Measurements from ENCODE around the gene ZNF354B.
"Not testable (repeated sequence)": the region's sequence is repeated elsewhere in the genome, so short reads cannot be mapped to it uniquely, and the experiment has no call there.

The ZNF354B gene

DNA sequence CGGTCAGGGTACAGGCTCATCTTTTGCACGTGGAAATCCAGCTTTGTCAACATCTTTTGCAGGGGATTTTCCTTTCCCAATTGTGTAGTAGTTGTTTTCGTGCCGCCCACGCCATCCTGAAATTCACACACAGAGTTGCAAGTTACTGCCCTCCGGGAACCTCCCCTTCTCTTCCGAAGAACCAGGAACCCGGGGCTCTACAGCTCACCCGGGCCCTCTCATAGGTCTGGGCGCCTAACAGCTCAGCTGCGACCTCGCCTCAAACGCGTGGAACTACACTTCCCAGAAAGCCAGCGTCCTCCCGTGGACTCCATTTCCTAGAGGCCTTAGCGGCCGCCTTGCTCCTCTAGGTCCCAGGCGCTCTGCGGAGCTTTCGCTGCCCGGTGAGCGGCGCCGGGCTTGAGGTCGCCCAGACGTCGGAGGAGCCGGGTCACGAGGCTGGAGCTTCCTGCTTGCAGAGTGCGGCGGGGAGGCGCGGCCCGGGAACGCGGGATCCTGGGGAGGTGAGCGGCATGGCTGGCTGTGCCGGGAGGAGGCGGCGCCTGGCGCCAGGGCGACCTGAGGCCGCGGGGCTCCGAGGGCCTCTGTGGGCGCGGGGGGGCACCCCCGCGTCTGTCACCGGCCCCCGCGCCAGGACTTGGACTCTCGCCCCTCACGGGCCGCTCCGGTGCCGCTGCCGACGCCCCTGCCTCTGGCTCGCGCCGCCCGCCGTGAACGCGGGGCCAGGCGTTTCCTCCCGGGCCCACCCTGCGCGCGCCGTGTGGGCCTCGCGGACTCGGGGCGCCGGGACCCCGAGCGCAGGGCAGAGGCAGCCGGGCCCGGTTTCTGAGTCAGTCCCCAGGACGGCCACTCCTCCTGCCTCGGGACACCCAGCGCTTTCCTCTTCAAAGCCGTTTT lies at the start of gene ZNF354B:
Gene ZNF354B, plus strand, starts transcription at position 329 of the 897 bp plus-strand sequence. CDS start 1,095 bp downstream, outside the sequence.
- in situ Hi-C loops (cut with MboI; ENCODE audit: low sequenced_read_pairs): no loop called here

DNA sequence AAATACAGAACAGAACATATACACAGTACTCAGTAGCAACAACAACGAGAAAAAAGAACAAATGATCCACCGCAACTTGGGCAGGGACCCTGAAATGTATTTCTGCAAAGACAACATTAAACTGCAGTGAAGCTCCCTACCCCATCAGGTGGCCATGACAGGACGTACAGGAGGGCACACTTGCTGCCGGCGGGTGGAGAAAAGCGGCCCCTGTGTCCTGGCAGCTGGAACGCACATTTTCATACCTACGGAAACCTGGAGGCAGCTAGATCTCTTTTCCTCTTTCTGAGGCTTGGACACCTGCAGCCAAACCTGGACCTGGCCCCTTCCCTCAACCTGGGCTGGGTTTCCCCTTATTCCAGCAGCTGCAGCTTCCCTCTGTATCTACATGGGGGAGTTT lies 42.2 kb upstream of the ZNF354B start:
- in situ Hi-C loops (cut with MboI; ENCODE audit: low sequenced_read_pairs): no loop called here

DNA sequence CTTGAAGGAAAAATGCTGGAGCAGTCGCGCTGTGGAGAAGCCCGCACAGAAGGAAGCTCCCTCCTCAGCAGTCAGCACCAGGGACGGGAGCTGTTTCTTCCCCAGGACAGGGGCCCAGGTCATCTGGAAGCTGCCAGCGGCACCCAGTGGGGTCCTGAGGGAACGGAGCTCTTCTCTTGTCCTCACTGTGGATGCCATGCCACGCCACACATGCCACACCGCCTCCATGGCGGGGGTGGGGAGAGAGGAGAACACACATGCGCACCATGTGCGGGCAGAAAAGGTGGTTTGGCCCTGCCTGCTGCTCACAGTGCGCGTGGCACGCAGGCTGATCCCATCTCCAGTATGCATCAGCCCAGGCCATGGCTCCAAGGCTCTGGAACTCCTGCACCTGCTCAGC lies 41.7 kb upstream of the ZNF354B start:
- in situ Hi-C loops (cut with MboI; ENCODE audit: low sequenced_read_pairs): no loop called here

DNA sequence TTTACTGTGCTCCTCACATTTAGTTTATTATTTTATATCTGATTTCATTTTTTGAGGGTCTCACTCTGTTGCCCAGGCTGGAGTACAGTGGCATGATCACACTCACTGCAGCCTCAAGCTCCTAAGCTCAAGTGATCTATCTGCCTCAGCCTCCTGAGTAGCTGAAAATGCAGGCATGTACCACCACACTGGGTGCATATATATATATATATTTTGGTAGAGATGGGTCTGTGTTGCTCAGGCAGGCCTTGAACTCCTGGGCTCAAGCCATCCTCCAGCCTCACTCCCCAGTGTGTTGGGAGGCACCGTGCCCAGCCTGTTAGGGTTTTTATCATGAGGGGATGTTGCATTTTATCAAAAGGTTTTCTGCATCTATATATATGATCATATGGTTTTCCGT lies 39.8 kb upstream of the ZNF354B start:
- in situ Hi-C loops (cut with MboI; ENCODE audit: low sequenced_read_pairs): no loop called here

DNA sequence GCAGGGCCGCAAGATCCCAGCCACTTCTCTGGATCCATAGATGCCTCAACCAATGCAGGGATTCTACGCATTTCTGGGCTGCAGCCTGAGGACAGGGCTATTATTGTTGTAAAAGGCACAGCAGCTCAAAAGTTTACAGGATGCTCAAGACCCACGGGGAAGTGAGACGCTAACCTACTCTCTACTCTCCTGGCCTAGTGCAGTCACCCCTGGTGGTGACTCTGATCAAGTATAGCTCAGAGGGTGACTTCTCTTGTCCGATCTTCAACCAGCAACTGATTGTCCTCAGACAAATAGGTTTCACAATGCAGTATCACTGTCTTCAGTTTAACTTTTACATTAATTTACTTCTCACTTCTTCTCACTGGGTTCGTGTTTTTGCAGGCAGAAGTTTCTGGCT lies 34.3 kb upstream of the ZNF354B start:
- in situ Hi-C loops (cut with MboI; ENCODE audit: low sequenced_read_pairs): no loop called here

DNA sequence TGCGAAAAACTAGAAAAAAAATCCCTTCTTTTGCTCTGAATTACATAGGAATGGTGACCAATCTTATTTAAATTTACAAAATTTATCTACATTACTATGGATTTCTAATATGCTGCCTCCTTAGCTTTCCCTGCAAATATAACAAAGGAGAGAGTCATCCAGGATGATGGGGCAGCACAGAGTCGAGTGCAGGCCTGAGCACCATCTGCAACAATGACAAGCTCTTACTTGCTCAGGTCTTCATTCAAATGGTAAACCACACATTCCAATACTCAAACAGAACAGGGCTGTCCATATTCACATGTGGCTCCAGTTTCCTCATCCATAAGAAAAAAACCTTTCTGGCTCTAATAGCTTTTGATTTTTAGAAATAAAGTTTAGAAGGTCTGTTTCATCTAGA lies 33.5 kb upstream of the ZNF354B start:
- in situ Hi-C loops (cut with MboI; ENCODE audit: low sequenced_read_pairs): no loop called here

DNA sequence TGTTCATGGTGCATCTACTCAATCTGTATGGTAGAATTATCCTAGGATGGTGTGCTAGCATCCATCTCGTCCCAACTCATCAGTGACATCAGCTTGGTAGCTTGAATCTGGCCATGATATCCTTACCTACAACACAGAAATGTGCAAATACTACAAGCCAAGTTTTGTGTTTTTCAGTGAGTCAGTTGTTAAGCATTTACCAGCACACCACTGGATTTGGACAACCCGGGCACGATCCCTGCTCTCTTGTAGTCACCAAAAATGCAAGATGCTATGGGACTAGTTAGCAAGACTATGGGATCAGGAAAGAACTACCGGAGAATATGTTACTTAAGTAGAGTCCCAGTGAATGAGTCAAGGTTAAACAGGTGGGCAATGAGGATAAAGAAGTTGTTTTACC lies 32.1 kb upstream of the ZNF354B start:
- in situ Hi-C loops (cut with MboI; ENCODE audit: low sequenced_read_pairs): no loop called here

DNA sequence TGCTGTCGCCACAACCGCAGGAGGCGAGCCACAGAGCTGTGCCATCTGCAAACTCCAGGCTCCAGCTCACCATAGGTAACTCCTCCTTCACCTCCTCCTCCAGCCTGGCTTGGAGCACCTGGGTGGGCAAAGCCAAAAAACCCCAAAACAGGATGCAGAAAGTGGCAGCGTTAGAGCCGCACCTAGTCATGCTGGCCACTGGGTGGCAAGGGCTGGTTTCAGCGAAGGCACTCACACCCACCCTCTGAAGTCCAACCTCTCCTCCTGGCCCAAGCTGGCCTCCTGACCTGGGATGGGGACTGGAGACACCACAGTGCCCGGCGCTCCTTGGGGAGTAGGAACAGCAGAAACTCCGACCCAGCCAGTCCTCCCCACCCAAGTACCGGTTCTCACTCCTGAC lies 28.7 kb upstream of the ZNF354B start:
- in situ Hi-C loops (cut with MboI; ENCODE audit: low sequenced_read_pairs): no loop called here

DNA sequence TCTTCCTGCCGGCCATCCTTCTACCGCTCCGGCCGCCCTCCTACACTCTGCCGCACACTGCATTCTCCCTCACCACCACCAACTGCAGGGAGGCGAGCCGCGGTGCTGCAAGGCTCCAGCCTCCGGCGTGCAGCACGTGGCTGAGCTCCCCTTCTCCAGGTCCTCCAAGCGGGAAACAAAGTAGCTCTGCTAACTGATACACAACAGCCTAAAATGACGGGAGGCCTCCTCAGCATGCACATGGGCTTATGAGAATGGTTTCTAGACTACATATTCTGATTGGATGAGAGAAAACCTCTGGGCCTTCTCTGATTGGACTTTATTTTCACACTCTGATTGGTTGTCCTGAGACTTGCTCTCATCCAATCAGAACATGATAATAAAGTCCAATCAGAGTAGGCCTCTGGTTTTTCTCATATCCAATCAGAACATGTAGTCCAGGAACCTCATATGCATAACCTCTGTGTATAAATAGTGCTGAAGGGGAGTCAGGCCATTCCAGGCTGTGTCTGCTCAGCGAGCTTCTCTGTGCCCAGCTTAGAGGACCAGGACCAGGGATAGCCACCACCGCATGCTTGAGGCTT lies 27.0 kb upstream of the ZNF354B start:
- in situ Hi-C loops (cut with MboI; ENCODE audit: low sequenced_read_pairs): no loop called here

DNA sequence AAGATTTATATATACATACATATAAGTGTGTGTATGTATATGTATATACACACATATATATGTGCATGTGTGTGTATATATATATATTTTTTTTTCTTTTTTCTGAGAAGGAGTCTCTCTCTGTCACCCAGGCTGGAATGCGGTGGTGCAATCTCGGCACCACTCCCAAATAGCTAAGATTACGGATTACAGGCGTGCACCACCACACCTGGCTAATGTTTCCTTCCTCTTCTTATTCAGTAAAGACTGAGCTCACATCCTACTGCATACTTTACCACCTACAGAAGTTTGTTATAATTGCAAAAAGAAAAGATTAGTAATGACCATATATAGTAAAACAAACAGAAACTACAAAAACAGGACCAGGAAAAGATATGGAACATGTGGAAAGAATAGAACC lies 23.1 kb upstream of the ZNF354B start:
- in situ Hi-C loops (cut with MboI; ENCODE audit: low sequenced_read_pairs): no loop called here

DNA sequence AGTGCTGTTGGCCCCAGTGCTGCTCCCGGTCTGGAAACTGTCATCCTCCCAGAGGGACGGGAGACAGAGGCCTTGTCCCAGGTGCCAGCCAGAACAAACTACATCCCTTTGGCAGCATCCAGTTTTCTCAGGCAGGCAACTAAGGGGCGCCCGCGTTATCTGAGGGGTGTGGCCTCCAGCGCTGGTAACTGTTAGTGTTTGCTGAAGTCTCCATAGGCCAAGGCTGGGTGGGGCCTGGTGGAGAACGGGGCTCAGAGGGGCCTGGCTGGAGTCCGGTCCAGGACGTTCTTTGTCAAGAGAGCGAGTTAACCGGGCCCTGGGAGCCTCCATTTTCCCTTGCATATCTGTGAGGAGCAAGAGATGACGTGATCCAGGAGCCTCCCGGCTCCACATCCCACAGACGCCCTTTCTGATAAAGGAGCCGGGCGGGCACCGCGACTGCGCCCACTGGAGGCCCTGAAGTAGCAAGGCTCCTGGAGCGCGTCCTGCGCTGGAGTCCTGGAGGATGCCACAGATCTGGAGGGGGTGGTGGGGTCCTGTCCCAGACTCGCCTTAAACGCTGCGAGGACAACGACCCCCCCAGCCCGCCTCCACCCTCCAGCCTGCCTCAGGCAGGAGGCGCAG lies 20.9 kb upstream of the ZNF354B start:
- in situ Hi-C loops (cut with MboI; ENCODE audit: low sequenced_read_pairs): not testable (repeated sequence)

DNA sequence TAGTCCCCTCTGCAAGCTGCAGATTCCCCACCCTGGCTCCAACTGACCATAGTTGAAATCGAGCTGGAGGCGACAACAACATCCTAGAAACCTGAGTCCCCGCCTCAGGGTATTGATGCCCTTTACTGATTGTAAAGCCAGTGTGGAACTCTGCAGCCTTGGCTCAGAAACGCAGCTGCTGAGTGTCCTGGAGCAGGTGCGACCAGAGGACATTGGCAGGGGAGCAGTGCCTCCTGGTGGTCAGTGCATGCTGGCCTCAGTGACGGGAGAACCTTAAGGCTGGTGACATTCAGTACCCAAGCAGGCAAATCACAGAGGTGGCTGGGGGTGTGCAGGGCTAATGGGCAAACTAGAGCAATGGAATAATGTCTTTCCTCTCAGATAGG lies 20.4 kb upstream of the ZNF354B start:
- in situ Hi-C loops (cut with MboI; ENCODE audit: low sequenced_read_pairs): no loop called here

DNA sequence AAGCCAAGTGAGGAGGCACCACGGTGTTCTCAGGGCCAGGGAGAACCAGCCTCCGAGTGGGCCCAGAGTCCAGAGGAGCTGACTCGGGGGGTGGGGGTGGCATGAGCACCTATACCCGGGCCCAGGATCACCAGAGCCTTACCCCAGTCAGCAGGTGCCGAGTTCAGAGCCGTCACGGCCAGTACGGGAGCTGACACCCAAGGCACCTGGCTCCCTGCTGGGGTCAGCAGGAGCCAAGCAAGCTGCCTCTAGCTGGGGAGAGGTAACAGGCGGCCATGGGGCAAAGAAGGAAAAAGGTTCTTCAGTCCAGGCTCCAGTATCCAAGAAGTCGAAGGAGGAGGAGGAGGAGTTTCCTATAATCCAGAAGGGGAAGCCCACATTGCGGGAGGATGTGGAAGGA lies 19.4 kb upstream of the ZNF354B start:
- in situ Hi-C loops (cut with MboI; ENCODE audit: low sequenced_read_pairs): not testable (repeated sequence)

DNA sequence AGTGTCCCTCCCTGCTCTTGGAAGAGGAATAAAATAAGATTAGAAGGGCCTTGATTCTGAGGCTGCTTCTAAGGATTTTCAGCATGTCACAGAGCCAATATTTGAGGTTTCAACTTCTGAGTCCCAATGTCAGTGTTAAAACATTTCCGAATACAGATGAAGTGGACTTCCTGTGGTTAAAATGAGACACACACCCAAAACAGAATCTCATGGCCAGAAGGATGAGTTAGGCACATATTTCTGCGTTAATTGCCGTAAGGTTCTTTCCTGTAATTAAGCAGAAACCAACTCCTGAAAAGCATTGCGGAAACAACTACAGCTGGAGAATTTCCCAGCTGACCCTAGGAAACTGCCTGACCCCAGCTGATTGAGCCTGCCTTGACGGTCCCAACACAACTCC lies 10.4 kb upstream of the ZNF354B start:
- in situ Hi-C loops (cut with MboI; ENCODE audit: low sequenced_read_pairs): no loop called here

DNA sequence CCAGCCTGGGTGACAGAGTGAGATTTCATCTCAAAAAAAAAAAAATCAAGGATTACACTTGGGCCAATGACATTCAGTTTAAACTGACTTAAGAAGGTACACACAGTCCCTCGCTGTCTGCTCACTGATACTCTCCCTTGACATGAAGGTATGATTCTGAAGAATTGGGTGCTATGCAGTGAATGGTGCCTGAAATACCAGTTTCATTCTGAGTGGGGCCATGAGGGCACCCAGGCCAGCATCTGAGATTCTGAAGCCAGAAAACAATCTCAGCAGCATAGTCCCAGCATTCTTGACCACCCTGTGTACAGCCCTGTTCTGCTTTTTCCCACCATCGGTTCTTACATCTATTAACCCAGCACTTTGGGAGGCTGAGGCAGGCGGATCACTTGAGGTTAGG lies 7.8 kb upstream of the ZNF354B start:
- in situ Hi-C loops (cut with MboI; ENCODE audit: low sequenced_read_pairs): no loop called here

DNA sequence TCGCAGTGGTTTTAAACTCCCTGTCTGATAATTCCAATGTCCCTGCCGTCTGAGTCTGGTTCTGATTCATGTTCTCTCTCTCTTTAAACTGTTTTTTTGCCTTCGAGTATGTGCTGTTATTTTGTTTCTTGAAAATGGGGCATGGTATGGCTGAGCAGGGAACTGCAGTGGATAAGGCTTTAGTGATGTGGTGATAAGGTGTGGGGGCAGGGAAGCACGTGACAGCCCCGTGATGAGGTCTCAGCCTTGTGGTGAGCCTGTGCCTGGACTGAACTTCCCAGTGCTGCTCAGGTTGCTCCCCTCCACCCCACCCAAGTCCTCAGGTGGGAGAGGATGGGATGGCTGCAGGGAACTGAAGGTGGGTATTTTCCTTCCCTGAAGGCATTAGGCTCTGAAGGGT lies 5.5 kb upstream of the ZNF354B start:
- in situ Hi-C loops (cut with MboI; ENCODE audit: low sequenced_read_pairs): no loop called here

DNA sequence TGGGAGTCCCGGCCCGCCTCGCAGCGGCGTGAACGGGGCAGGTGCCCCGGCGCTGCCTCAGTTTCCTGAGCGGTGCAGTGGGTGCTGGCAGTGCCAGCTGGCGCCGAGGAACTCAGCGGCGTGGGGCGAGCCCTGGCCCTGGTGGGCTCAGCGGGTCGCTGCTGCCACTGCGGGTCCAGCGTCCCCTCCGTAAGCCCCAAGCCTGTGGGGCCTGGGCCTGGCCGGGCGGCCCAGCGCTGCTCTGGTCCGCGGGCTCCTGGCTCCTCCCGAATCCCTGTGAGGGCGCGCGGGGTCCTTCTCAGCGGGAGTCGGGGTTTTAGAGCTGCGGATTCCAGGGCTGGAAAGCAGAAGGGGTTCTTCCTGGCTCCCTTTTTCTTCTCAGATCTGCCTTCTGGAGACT lies 862 bp downstream of the ZNF354B start:
- in situ Hi-C loops (cut with MboI; ENCODE audit: low sequenced_read_pairs): not testable (repeated sequence)

DNA sequence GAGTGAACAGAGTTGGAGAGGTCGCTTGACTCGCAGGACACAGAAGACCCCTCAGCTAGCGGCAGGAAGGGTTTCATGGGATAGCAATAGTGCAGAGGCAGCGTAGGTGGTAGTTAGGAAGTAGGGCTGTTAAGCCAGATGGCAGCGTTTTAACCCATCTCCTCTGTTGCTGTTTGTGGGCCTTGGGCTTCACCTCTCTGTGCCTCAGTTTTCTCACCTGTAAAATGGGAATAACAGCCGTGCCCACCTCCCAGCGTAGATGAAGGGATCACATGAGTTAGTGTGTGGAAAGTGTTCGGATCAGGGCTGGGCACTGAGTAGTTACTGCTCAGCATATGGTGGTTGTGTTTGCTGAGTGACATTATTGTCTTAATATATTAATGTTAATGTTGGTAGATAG lies 1.9 kb downstream of the ZNF354B start:
- in situ Hi-C loops (cut with MboI; ENCODE audit: low sequenced_read_pairs): no loop called here

DNA sequence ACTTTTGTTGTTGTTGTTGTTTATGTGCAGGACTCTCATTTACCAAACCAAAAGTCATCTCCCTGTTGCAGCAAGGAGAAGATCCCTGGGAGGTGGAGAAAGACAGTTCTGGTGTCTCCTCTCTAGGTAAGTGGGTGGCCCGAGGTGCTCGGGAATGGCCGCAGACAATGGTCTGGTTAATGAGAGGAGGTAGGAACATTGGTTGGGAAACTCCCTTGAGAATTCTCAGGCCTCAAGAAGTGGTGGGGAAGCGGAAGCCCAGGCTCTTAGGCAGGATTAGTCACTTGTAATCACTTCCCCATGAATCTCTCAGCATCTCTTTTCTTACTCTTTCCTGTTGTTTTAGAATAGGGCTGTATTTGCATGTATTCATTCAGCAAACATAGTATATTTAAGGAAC lies 7.2 kb downstream of the ZNF354B start:
- in situ Hi-C loops (cut with MboI; ENCODE audit: low sequenced_read_pairs): no loop called here

DNA sequence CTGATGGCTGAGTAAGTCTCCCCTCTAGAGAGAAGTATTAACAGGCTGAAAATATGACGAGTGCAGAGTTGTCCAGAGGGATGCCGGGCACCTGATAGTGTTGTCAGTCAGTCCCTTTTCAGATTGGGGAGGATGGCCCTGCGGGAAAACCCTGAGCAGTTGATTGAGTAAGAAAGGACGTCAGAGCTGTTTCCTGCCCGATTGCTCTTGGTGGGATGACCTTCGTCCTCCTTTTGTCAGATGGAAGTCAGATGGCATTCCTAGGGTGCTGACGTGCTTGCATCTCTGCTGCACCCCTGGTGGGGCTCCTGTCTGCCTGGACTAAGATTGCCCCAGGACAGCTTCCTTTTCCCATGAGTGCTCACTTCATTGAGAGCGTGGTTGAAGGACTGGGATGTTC lies 9.8 kb downstream of the ZNF354B start:
- in situ Hi-C loops (cut with MboI; ENCODE audit: low sequenced_read_pairs): no loop called here

DNA sequence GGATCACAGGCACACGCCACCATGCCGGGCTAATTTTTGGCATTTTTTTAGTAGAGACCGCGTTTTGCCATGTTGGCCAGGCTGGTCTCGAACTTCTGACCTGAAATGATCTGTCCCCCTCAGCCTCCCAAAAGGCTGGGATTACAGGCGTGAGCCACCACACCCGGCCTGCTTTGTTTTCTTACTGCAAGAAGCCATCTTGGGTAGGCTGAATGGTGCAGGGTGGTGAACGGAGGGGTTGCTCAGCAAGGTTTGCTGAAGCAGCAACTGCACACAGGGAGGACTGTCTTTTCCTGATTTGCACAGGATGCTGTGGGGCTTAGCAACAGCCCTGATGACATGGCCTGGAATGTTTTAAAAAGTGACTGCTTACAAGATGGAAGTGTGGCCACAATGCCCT lies 10.7 kb downstream of the ZNF354B start:
- in situ Hi-C loops (cut with MboI; ENCODE audit: low sequenced_read_pairs): no loop called here

DNA sequence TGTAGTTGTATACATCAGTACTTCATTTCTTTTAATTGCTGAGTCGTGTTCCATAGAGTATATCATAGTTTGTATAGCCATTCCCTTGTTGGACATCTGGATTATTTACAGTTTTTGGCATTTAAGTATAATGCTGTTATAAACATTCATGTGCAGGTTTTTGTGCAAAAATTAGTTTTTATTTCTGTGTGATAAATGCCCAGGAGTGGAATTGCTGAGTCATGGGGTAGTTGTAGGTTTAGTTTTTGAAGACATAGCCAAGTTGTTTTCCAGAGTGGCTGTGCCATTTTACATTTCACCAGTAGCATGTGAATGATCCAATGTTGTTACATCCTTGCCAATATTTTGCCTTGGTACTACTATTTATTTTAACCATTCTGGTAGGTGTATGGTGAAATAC lies 12.5 kb downstream of the ZNF354B start:
- in situ Hi-C loops (cut with MboI; ENCODE audit: low sequenced_read_pairs): no loop called here

Measured in HL-60/S4 treated with phorbol 12-myristate 13-acetate at 8.2 ng/mL for 4 days and 3 days (cell line).